Smooth muscle cell of the brain vasculature (primary cell): ENCODE data around the gene UBE2D2.

Source experiments
- DNase-seq: peaks from one replicate; pipeline ENCODE4 v3.0.0-alpha.2; 2012; ENCODE audit warnings: low read depth, low spot score

Gene UBE2D2

DNA sequence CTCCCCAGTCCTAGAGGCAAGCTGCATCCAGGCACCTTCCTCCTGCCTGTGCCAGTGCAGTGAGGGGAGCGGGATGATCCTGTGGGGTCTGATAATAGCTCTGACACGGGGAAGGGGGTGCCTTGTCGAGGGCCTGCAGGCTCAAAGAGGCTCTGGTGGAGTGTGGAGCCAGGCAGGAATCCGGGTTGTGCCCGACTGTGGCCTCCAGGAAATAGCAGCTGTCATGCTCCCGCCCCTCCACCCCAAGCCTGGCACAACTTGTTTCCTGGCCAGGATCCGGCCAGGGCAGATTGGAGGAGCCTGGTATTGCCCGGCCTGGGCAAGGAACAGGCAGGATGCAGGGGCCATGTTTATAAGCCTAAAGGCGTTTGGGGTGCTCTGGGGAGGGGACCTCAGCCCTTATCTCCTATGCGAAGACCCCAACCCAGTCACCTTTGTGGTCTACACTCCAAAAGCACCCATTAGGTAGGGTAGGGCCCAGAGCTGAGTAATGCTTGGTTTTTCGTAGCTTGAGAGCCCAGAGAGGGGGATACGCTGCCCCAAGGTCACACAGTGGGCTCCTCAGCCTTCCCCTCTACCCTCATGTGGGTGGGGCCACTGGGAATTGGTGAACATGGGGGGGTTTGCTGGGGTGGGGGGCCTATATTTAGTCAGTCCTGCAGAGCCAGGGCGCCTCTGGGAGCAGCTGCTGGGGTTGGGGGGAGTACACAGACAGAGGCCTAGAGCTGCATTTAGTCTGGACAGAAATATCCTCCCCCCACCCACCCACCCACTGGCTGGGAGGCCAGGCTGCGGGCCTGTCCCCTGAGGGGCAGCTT lies 99.2 kb downstream of the UBE2D2 start:
- DNase-seq = no peak

DNA sequence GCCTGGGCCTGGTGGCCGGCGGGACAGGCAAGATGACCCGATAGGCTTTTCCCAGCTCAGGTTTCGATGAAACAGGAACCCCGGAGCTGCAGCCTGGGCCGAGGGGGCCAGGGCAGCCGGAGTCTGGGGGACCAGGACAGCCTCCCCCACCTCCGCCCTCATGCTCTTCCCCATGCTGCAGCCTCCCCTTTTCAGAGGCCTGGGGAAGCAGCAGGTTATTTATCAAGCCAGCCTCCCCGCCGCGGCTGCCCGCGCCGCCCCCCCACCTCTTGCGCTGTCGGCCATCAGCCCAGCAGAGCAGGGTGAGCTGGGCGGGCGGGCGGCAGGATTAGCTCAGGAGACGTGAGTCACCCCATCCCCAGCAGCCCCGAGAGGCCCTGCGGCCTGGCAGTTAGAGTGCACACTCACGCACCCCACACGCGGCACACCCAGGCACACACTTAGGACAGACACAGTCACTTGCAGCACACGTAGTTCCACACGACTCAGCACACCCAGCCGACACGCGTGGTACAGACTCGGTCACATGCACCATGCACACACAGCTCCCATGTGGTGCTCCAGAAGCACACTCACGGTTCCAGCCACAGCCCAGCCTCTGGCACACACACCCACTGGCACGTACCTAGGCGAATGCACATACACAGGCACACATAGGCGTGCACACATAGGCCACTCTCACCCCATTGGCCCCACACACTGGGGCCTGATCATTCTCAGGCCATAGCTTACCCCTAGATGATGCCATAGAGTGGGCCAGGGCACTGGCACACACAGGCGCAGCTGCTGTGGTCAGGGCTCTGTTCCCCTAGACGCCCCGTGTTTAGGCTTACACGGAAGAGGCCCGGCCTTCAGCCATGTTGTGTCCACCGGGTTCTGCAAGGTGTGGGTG lies 100.0 kb downstream of the UBE2D2 start:
- DNase-seq = peak; percentile 72

DNA sequence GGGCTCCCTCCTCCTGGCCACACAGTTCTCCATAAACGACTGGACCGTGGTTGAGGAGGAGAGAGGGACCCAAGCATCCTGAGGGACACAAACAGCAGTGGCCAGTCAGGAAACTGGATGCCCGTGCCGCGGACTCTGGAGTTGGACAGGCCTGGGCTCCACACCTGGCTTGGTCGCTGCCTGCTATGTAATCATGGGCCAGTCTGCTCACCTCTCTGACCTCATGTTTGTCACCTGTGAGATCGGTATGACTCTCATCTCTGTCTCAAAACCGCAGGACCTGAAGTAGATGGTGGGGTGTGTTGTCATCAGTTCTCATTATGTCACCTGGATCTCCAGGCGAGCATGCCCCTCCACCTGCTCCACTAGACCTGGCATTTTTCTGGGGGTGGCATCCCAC lies 101.5 kb downstream of the UBE2D2 start:
- DNase-seq = no peak

DNA sequence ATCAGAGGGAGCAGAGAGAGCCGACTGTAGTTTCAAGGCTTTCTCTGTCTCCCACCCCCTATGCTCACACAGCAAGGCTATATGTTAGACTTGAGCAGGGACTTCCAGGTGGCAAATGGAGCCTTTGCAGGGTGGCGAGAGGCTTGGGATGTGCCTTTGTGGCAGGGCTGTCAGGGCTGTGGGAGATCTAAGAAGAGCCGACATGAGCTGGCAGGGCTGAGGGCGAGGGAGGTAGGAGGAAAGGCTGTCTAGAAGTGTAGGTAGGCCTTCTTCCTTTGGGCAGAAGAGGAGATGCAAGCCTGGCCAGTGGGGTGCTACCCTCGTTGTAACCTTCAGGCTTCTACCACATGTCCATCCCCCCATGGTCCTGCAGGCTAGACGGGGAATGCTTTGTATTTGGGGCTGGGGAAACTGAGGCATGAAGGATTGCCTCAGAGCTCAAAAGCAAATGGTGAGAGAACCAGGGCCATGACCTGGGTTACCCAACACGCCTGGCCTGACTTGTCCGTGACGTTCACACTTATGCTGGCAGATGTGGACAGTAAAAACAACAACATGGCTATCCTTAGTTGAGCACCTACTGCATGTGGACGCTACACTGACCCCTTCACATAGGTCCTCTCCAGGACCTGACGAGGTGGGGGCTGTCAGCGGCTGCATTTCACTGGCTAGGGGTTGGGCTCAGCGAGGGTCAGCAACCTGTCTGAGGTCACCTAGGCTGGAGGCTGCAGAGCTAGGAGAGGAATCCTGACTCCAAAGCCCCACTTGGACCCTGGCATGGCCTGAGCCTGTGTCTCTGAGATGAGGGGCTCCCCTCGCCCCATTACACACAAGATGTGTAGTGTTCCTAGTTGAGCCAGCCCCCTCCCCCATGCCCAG lies 102.3 kb downstream of the UBE2D2 start:
- no peak for DNase-seq

DNA sequence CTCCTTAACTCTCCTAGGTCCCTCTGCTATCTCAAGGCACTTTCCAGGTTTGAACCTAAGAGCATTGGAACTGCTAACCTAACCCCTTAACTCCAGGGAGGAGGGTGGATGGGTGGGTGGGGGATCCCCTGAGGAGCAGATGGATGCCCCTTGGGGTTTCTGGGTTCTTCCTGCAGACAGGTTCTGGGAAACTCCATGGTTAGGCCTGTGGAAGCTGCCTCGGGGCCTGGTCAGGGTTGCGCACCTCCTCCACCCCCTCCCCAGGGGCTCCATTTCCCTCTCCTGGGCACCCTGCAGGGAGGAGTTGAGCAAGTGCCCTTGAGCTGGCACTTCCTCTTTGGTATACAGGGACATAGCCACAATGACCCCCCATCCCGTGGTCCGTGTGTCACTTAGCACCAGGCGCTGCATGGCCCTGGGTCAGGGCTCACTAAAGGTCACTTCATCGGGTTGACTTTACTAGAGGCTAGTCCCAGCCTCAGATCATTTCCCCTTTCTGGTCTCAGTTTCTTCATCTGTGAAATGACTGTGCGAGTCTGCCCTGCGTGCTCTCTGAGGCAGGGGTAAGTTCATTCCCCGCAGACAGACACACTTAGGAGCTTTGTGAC lies 103.1 kb downstream of the UBE2D2 start:
- no peak for DNase-seq

DNA sequence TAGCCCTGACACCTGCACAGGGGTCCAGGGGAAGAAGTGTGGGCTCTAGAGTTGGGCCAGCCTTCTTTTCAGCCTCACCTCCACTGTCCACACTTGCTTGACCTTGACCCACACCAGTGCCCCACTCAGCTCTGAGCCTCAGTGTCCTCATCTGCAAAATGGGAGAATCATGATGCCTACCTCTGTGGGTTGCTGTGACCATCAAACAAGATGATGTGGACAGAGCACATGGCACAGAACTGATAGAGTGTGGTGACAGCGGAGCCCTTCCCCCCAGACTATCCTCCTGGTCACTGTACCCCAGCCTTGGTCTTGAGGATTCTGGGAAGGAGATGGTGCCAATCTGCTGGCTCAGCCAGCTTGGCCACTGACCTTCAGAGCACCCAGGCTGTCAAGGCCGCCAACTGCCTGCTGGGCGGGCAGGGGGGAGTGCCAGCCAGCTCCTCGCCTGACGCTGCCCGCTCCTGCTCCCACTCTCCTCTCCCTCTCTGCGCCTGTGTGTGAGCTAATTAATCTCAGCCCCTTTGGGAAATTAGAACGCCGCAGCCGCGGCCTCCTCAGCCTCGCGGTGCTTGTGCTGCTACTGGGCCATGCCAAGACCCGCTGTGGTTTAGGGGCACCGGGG lies 103.7 kb downstream of the UBE2D2 start:
- no peak for DNase-seq

DNA sequence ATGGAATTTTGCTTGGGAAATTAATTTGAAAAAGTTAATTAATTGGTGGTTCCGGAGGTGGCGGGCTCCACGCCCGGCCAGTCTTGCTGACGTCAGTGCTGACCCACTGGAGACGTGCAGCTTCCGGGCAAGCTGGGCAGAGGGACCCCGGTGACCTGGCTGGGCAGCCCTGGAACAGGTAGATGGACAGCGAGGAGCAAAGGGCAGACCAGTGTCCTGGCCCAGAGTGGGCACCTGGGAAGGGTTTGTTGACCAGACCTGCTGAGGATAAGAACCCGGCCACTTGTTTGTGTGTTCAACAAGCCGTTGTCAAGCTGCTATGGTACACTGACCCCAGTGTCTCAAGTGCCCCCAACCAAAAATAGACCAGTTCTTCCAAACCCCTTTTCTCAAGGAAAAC lies 104.5 kb downstream of the UBE2D2 start:
- no peak for DNase-seq

DNA sequence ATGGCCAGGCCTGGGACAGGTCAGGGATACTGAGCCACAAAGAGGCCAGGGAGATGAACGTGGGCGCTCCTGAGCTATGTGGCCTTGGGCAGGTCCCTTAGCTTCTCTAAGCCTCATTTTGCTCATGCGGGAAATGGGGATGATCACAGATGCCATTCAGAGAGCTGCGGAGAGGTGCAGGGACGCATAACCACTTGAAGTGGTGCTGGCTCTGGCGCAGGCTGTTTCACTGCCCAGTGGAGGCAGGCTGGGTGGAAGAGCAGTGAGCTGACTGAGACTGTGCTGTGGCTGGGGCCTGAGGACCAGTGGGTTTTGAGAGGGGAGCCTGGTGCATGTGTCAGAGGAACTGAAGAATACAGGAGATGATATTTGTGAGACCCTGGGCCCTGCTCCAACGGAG lies 105.4 kb downstream of the UBE2D2 start:
- no peak for DNase-seq

DNA sequence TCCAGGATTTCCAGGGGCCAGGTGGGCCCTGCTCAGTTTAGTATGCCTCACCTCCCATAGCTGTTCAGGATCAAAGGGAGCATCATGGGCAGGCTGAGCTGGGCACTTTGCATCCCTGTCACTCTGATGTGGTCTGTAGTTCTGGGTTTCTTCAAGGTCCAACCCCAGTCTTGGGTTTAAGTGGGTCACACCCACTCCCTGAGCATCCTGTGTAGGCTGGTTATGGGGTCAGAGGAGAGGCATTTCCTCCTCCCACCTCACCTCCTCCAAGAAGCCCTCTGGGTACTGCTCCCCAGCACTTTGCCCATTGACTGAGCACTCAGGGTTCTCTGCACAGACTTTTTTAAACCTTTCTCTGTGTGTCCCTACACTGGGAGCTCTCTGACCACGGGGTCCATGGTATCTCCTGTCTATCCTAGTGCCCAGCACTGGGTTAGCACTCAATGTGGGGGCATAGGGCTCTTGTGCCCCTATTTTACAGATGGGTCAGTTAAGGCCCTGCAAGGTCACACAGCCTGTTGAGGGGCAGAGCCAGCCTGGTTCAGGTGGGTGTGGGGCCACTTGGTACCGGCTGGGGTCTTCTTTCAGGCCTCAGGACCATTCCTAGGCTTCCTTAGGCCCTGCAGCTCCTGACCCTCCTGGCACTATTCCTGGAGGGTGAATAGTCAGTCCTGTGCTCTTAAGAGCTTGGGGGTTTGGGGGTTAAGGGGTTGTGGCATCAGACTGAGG lies 106.0 kb downstream of the UBE2D2 start:
- DNase-seq = no peak

DNA sequence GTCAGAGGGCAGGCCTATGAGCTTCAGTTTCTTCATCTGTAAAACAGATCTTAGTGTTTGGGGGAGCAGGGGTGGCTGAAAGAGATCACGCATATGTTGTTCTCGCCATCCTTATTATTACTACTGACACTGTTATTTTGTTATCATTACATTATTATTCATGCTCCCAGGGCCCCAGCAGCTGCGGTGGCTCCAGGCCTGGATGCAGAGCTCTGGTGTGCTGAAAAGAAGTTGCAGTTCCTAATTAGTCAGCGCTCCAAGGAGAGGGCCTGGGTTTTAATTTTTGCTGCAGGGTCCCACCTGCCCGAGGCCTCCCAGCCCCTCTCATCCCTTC lies 106.6 kb downstream of the UBE2D2 start:
- DNase-seq = no peak

DNA sequence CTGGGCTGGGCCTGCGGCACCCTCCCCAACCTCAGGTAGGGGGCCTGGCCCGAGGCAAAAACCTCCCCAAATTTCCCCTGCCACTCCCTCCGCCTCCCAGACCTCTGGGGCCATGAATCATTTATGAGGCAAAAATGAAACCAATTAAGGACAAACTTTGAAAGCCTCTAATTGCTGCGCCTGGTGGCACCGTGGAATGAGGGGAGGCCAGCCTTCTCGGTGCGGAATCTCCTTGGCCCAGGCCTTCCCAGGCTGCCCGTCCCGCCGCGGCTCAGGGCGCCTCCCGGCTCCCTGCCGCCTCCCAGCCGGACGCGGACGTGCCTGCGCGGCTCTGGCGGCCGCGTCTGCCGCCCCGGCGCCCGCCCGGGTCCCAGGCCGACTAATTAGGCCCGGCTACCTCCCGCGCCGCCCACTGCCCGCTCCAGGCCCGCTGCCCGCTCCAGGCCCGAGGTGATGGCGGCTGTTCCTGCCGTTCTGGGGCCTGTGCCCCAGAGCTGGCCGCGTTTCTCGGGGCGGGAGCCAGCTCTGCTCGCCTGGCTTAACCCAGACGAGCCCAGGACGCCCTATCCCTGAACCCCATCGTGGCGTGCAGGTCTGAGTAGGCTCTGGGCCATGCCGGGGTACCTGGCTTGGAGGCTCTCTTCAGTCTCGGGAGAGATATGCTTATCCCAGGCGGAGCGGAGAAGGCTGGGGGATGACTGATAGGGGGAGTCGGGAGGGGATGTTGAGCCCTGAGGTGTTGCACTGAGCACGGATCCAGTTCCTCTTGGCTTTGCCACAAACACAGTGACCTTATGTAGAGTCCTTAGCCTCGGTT lies 107.1 kb downstream of the UBE2D2 start:
- DNase-seq = no peak

DNA sequence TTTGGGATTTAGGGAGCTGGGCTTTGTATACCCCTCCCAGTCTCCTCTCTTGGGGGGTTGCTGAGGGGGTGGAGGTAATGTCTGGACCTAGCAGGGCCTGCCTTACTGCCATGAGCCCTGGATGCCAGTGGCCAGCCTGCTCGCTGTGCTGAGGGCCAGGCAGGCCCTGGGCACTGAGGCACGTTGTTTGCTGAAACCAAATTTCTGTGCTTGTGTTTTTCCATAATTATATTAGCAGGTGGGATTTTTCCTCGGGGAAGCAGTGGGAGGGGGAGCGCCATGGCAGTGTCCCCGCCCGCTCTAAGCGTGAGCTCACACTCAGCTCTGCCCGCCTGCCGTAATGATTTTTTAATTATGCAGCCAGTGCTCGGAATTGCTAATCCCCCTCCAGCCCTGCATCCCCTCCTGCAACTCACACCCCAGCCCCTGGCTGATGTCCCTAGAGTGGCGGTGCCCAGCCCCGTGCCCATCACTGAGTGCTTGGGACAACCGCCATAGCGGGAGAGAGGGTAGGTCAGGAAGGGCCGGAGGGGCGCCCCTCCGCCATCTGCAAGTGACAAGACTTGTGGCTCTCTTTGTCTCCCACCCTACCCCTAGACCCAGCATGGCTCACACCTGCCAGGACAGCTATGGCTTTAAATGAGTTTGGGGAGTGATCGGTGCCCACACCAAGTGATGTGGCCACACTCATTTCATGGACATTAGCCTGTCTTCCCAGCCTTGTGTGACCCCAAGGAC lies 108.0 kb downstream of the UBE2D2 start:
- DNase-seq = no peak

DNA sequence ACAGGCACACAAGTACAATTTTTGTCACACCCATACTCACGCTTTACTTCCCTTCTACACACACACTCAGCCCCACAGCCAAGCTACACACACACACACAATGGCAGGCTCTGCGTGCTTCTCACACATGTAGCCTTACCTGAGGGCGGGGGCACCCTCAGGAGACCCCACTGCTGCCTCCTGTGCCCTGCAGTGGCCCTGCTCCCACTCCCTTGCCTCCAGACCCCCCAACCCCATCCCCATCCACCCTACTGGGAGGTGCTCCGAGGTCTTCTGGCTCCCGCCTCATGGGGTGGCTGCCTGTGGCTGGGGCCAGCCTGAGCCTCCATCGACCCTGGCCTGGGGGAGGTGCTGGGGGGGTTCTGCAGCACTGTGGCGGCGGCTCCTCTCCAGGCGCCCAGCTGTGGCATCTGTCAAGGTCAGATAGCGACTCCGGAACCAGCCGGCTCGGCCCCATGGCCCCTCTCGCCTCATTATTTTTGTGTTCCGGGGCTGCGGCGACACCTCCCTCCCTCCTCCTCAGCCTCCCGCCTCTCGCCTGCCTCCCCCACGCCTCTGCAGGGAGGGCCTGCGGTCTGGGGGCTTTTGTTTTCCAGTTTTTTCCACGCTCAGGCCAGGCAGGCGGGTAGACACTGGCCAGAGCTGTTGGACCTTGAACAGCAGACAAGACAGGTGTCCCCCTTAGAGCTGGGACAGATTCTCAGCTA lies 108.7 kb downstream of the UBE2D2 start:
- no peak for DNase-seq

DNA sequence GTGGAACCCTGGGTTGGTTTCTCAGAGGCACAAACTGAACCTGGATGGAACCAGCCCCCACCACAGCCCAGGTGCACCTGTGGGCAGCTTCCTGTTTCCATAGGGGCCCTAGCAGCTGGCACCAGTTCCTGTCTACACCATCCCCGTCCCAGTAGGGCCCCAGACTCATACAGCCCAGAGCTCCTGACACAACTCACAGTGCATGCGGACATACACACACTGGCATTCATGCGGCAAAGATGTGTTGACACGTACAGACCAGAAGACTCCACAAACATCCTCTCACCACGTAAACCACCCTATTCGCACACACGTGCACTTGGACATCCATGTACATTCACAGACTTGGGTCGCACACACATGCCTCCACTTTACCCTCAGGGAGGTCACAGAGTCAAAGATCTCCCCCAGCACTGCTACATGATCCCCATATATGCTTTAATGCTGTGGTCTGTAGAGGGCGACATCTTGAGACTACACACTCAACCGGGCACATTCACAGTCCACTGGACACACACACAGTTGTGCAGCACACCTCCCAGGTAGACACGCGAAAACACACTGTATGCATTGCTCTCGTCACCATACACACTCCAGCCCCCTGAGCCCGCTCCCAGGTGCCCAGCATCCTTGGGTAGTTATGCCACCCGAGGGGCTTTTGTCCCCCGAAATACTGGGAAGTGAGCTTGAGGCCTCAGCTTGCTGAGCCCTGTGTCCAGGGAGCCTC lies 109.4 kb downstream of the UBE2D2 start:
- no peak for DNase-seq

DNA sequence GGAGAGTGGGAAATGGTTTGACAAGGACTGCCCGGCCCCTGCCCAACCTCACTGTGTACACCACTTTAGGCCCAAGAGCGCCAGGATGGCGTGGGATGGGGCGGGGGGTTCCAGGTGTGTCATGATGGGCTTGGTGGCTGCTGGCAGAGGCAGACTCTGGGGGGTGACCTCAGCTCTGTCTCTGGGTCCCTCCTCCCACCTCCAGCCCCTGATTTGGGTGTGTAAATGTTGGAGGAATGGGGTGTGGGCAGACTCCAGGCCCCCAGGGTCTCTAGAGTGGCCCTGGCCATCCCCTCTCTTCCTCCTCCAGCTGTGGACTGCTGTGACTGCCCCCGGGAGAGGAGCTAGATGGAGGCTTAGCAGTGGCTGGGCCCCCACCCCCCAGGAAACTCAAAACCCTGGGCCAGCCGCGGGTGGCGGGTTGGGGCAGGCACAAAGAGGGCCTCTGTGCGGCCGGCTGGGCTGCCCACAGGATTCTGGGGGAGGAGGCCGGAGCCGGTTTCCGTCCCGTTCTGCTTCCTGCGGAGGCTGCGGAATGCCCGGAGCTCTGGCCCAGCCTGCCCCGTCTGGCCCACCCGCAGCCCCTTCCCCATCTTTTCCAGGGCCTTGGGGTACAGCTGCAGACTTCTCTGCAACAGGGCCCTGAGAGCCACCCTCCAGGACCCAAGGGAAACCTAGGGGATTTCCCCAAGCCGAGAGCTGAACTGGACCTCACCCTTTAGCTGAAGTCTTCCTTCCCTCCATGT lies 110.1 kb downstream of the UBE2D2 start:
- DNase-seq = no peak

DNA sequence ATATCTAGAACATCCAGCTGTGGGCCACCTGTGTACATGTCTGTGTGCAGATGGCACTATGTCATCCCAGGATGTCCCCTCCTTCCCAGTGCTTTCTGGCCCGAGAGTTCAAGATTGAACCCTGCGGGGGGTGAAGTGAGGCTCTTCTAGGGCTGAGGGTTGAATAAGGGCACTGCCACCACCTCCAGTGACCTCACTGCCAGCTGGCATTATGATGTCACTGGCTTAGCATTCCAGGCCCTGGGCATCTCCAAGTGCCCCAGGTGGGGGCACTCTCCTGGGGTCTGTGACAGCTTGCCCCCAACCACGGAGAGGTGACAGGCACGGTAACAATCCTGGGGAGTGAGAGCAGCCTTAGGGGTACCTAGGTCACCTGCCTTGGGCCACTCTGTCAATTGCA lies 114.1 kb downstream of the UBE2D2 start:
- no peak for DNase-seq

DNA sequence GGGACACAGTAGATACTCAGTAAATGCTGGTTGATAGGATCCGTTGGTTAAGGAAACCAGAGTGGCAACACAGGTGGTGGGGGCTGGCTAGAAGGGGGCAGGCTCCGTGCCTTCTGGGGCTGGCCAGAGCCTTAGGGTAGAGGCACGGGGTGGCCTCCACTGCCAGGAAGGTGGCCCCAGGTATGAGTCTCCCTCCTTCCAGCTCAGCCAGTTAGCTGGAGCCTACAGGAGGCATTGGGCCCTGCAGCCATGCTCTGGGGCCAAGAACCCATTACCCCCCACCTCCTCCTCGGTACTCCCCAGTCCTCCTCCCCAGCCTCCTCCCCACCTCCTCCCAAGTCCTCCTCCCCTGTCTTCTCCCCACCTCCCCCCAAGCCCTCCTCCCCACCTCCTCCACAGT lies 114.7 kb downstream of the UBE2D2 start:
- no peak for DNase-seq
